GM19351 (cell line): ENCODE data around the gene RECQL5.

ENCODE experiments used
- ATAC-seq: cut with Tn5 transposase; IDR thresholded peaks from one replicate; pipeline ENCODE4 v1.9.1; 2021; ENCODE audit warnings: mild to moderate bottlenecking, moderate library complexity; ENCODE audit not compliant: unreplicated experiment

The RECQL5 gene

GRCh38 chr17:75634754-75635609, 32.0 kb downstream of the RECQL5 start:
- ATAC-seq, result no peak

- no peak for ATAC-seq
Observed at GRCh38 chr17:75634376-75634740, 32.6 kb downstream of the RECQL5 start.

GRCh38 chr17:75633486-75634375, 33.2 kb downstream of the RECQL5 start:
- ATAC-seq, result no peak

- peak; percentile 60 for ATAC-seq
Observed at GRCh38 chr17:75632863-75633485, 34.0 kb downstream of the RECQL5 start, which contains the start of gene SMIM5. TSS of gene SMIM5 (plus strand) at chr17:75633434. CDS start at chr17:75640202, 6,768 bp downstream.

- no peak for ATAC-seq
Observed at GRCh38 chr17:75632428-75632827, 34.5 kb downstream of the RECQL5 start.

- no peak for ATAC-seq
Observed at GRCh38 chr17:75631353-75631752, 35.6 kb downstream of the RECQL5 start.

- ATAC-seq, result no peak
Observed at GRCh38 chr17:75630071-75630917, 36.7 kb downstream of the RECQL5 start.

GRCh38 chr17:75629157-75629556, 37.8 kb downstream of the RECQL5 start:
- ATAC-seq, result no peak

GRCh38 chr17:75628425-75628824, 38.5 kb downstream of the RECQL5 start:
- no peak for ATAC-seq

GRCh38 chr17:75627094-75627493, 39.9 kb downstream of the RECQL5 start:
- no peak for ATAC-seq

GRCh38 chr17:75626496-75627038, 40.4 kb downstream of the RECQL5 start:
- ATAC-seq, result no peak

GRCh38 chr17:75625813-75626486, 41.0 kb downstream of the RECQL5 start:
- no peak for ATAC-seq

- no peak for ATAC-seq
Observed at GRCh38 chr17:75624714-75625345, 42.1 kb downstream of the RECQL5 start.

GRCh38 chr17:75624021-75624420, 42.9 kb downstream of the RECQL5 start:
- no peak for ATAC-seq

GRCh38 chr17:75623386-75623785, 43.6 kb downstream of the RECQL5 start:
- ATAC-seq, result no peak

- no peak for ATAC-seq
Observed at GRCh38 chr17:75622771-75623273, 44.1 kb downstream of the RECQL5 start.

- no peak for ATAC-seq
Observed at GRCh38 chr17:75622076-75622475, 44.9 kb downstream of the RECQL5 start.

GRCh38 chr17:75621489-75621888, 45.5 kb downstream of the RECQL5 start:
- ATAC-seq, result no peak
